SK-N-SH treated with all-trans-retinoic acid at 6 μM for 48 hours (cell line): ENCODE measurements around the gene ARHGEF4.

Source experiments
- CREB5 ChIP-seq: fragments of 250-450 bp; sonication (Bioruptor Pico); IDR thresholded peaks from 2 replicates; pipeline ENCODE4 v1.5.1; 2020; ENCODE audit warnings: low read depth, mild to moderate bottlenecking, moderate library complexity
- ESRRG ChIP-seq: fragments of 250-450 bp; sonication (Bioruptor Pico); IDR thresholded peaks from 2 replicates; pipeline ENCODE4 v1.6.1; 2021; ENCODE audit warnings: mild to moderate bottlenecking
- PPARA ChIP-seq: fragments of 250-450 bp; sonication (Bioruptor Pico); IDR thresholded peaks from 2 replicates; pipeline ENCODE4 v1.5.0; 2020; ENCODE audit warnings: mild to moderate bottlenecking, borderline replicate concordance
- ZC3H10 ChIP-seq: fragments of 250-450 bp; sonication (Bioruptor Pico); IDR thresholded peaks from 2 replicates; pipeline ENCODE4 v1.5.1; 2021; ENCODE audit warnings: mild to moderate bottlenecking, moderate library complexity
- ZFP30 ChIP-seq: fragments of 450-650 bp; formaldehyde crosslinking; IDR thresholded peaks from 2 replicates; pipeline ENCODE4 v1.5.0; 2022; ENCODE audit warnings: mild to moderate bottlenecking, moderate library complexity
- ZNF565 ChIP-seq: fragments of 450-650 bp; formaldehyde crosslinking; conservative IDR thresholded peaks from 2 replicates; pipeline ENCODE4 v1.5.0; 2020; ENCODE audit warnings: low read depth, mild to moderate bottlenecking, moderate library complexity

- TF ChIP-seq PPARA (CRISPR knock-in tag) (no peak), ZNF565 (no peak), ZFP30 (CRISPR knock-in tag) (no peak), ZC3H10 (no peak), ESRRG (no peak), CREB5 (CRISPR knock-in tag) (no peak)
Observed at GRCh38 chr2:130985206-130985780, 148.6 kb downstream of the ARHGEF4 start.
